ENCODE measurements around the gene EDEM3.

The EDEM3 gene

GRCh38 chr1:184664042-184664660, 90.5 kb downstream of the EDEM3 start:
- Histone ChIP-seq H3K4me1 (no peaks in the 10 kb centered on the region), H3K4me2 (no peak overlapping the region), H3K4me3 (no peak overlapping the region), H4K20me1 (no peaks in the 10 kb centered on the region), H3K27ac (no peak overlapping the region), H3K27me3 (no peaks in the 10 kb centered on the region), H3K9me3 (0 out of 2 replicates have a peak, but pooled peaks cover 4% of the 10 kb centered on the region), H3K9ac (no peak overlapping the region), H3K36me3 (no peaks in the 10 kb centered on the region)
- no peak for TF ChIP-seq Cebpa-rat (IDR thresholded peaks at IDR 0.05)

GRCh38 chr1:184661801-184662200, 92.9 kb downstream of the EDEM3 start:
- Histone ChIP-seq H3K27me3 (no peaks in the 10 kb centered on the region), H3K9me3 (0 out of 2 replicates have a peak, but pooled peaks cover 4% of the 10 kb centered on the region), H3K4me2 (no peak overlapping the region), H3K4me3 (no peak overlapping the region), H3K4me1 (no peaks in the 10 kb centered on the region), H3K36me3 (no peaks in the 10 kb centered on the region), H3K27ac (no peak overlapping the region), H4K20me1 (no peaks in the 10 kb centered on the region), H3K9ac (no peak overlapping the region)
- no peak for TF ChIP-seq Cebpa-rat (IDR thresholded peaks at IDR 0.05)

GRCh38 chr1:184660462-184661191, 94.0 kb downstream of the EDEM3 start:
- Histone ChIP-seq H3K4me2 (no peak overlapping the region), H3K9ac (no peak overlapping the region), H4K20me1 (no peaks in the 10 kb centered on the region), H3K4me1 (no peaks in the 10 kb centered on the region), H3K27ac (no peak overlapping the region), H3K9me3 (0 out of 2 replicates have a peak, but pooled peaks cover 4% of the 10 kb centered on the region), H3K27me3 (no peaks in the 10 kb centered on the region), H3K36me3 (no peaks in the 10 kb centered on the region), H3K4me3 (no peak overlapping the region)
- no peak for TF ChIP-seq Cebpa-rat (IDR thresholded peaks at IDR 0.05)

- H3K27ac ChIP-seq: no peak overlapping the region
- H3K9ac ChIP-seq: no peak overlapping the region
- TF ChIP-seq Cebpa-rat (IDR thresholded peaks at IDR 0.05): no peak
- H3K4me1 ChIP-seq: no peaks in the 10 kb centered on the region
- H3K36me3 ChIP-seq: no peaks in the 10 kb centered on the region
- H4K20me1 ChIP-seq: no peaks in the 10 kb centered on the region
- H3K4me3 ChIP-seq: no peak overlapping the region
- H3K27me3 ChIP-seq: no peaks in the 10 kb centered on the region
- no peak overlapping the region for H3K4me2 ChIP-seq
- no peaks in the 10 kb centered on the region for H3K9me3 ChIP-seq
Measured at GRCh38 chr1:184658055-184658454, 96.6 kb downstream of the EDEM3 start.

- no peaks in the 10 kb centered on the region for H3K9me3 ChIP-seq
- no peaks in the 10 kb centered on the region for H3K27me3 ChIP-seq
- no peaks in the 10 kb centered on the region for H3K4me1 ChIP-seq
- TF ChIP-seq Cebpa-rat (IDR thresholded peaks at IDR 0.05): no peak
- H3K27ac ChIP-seq: no peak overlapping the region
- H3K4me2 ChIP-seq: no peak overlapping the region
- no peaks in the 10 kb centered on the region for H4K20me1 ChIP-seq
- no peak overlapping the region for H3K4me3 ChIP-seq
- H3K36me3 ChIP-seq: no peaks in the 10 kb centered on the region
- no peak overlapping the region for H3K9ac ChIP-seq
Measured at GRCh38 chr1:184656221-184656620, 98.4 kb downstream of the EDEM3 start.

- Histone ChIP-seq H4K20me1 (no peaks in the 10 kb centered on the region), H3K9ac (no peak overlapping the region), H3K4me2 (no peak overlapping the region), H3K9me3 (no peaks in the 10 kb centered on the region), H3K36me3 (no peaks in the 10 kb centered on the region), H3K4me1 (no peaks in the 10 kb centered on the region), H3K27ac (no peak overlapping the region), H3K27me3 (no peaks in the 10 kb centered on the region), H3K4me3 (no peak overlapping the region)
- no peak for TF ChIP-seq Cebpa-rat (IDR thresholded peaks at IDR 0.05)
Measured at GRCh38 chr1:184655185-184655584, 99.5 kb downstream of the EDEM3 start.

GRCh38 chr1:184650177-184650866, 104.3 kb downstream of the EDEM3 start:
- Histone ChIP-seq H4K20me1 (no peaks in the 10 kb centered on the region), H3K9me3 (peaks cover 10% of the 10 kb centered on the region), H3K4me3 (no peak overlapping the region), H3K9ac (no peak overlapping the region), H3K4me1 (no peaks in the 10 kb centered on the region), H3K27ac (no peak overlapping the region), H3K36me3 (no peaks in the 10 kb centered on the region), H3K27me3 (no peaks in the 10 kb centered on the region), H3K4me2 (no peak overlapping the region)
- no peak for TF ChIP-seq Cebpa-rat (IDR thresholded peaks at IDR 0.05)

- Histone ChIP-seq H3K4me2 (no peak overlapping the region), H4K20me1 (no peaks in the 10 kb centered on the region), H3K4me3 (no peak overlapping the region), H3K27ac (no peak overlapping the region), H3K9me3 (peaks cover 10% of the 10 kb centered on the region), H3K9ac (no peak overlapping the region), H3K4me1 (no peaks in the 10 kb centered on the region), H3K27me3 (no peaks in the 10 kb centered on the region), H3K36me3 (no peaks in the 10 kb centered on the region)
- TF ChIP-seq Cebpa-rat (IDR thresholded peaks at IDR 0.05): no peak
Measured at GRCh38 chr1:184649451-184649888, 105.2 kb downstream of the EDEM3 start.

GRCh38 chr1:184648856-184649201, 105.8 kb downstream of the EDEM3 start:
- H3K27me3 ChIP-seq: no peaks in the 10 kb centered on the region
- H3K4me2 ChIP-seq: no peak overlapping the region
- H3K4me3 ChIP-seq: no peak overlapping the region
- TF ChIP-seq Cebpa-rat (IDR thresholded peaks at IDR 0.05): no peak
- no peak overlapping the region for H3K27ac ChIP-seq
- no peaks in the 10 kb centered on the region for H3K36me3 ChIP-seq
- H3K9me3 ChIP-seq: peaks cover 10% of the 10 kb centered on the region
- no peaks in the 10 kb centered on the region for H3K4me1 ChIP-seq
- H4K20me1 ChIP-seq: no peaks in the 10 kb centered on the region
- H3K9ac ChIP-seq: no peak overlapping the region
